Epithelial cell of proximal tubule (primary cell): Measurements from ENCODE around the gene SCRN2. TPM values are rescaled to one million over a fixed set of nuclear protein-coding genes. Genes with fewer than 3 reads are reported as not detected.

ENCODE experiments used
- DNase-seq: peaks from one replicate; pipeline ENCODE4 v3.0.0-alpha.2; 2011; ENCODE audit warnings: low read depth
- H3K4me3 ChIP-seq: 2 replicates; pipeline ENCODE4 v1.5.1; 2011; ENCODE audit warnings: low read depth, mild to moderate bottlenecking, low read length
- CTCF ChIP-seq: conservative IDR thresholded peaks from 2 replicates; pipeline ENCODE4 v1.5.1; 2012; ENCODE audit warnings: low read depth, mild to moderate bottlenecking, low read length
- total RNA-seq: library from RNA; depleted of rRNA; stranded (reverse); fragments of >200 nt; gene quantifications from 2 replicates; pipeline ENCODE4 v1.2.3, GENCODE V29; 2015

Gene SCRN2
- total RNA-seq, 1 donor from 2014 or later, result 21.2 TPM

- DNase-seq, result no peak
- no peak for TF ChIP-seq CTCF
- H3K4me3 ChIP-seq, result peak overlapping the region; percentile 97
Observed at GRCh38 chr17:47820033-47820789, 20.9 kb downstream of the SCRN2 start.

GRCh38 chr17:47819475-47819874 lies 21.6 kb downstream of the SCRN2 start:
- TF ChIP-seq CTCF, result no peak
- H3K4me3 ChIP-seq, result no peak overlapping the region
- DNase-seq, result no peak

GRCh38 chr17:47818002-47818695 lies 22.9 kb downstream of the SCRN2 start:
- TF ChIP-seq CTCF, result no peak
- H3K4me3 ChIP-seq, result no peak overlapping the region
- no peak for DNase-seq

GRCh38 chr17:47816947-47817346 lies 24.1 kb downstream of the SCRN2 start:
- no peak overlapping the region for H3K4me3 ChIP-seq
- no peak for DNase-seq
- no peak for TF ChIP-seq CTCF

GRCh38 chr17:47816111-47816735 lies 24.9 kb downstream of the SCRN2 start:
- no peak for TF ChIP-seq CTCF
- DNase-seq, result no peak
- H3K4me3 ChIP-seq, result no peak overlapping the region

GRCh38 chr17:47815106-47815918 lies 25.8 kb downstream of the SCRN2 start:
- no peak for TF ChIP-seq CTCF
- DNase-seq, result no peak
- no peak overlapping the region for H3K4me3 ChIP-seq
